GM03348 (cell line): Measurements from ENCODE around the gene VOPP1.
A peak's percentile ranks its signal among the peaks of the same experiment; 100 is the strongest.

Experiments
- DNase-seq: peaks from one replicate; pipeline ENCODE4 v3.0.0; 2012; ENCODE audit warnings: low spot score

The VOPP1 gene

GRCh38 chr7:55432939-55433784 is 139.1 kb downstream of the VOPP1 start:
- peak; percentile 44 for DNase-seq

GRCh38 chr7:55432506-55432905 is 139.8 kb downstream of the VOPP1 start:
- DNase-seq = no peak

GRCh38 chr7:55431898-55432297 is 140.4 kb downstream of the VOPP1 start:
- no peak for DNase-seq

- DNase-seq = no peak
Measured at GRCh38 chr7:55429835-55430499, 142.3 kb downstream of the VOPP1 start.

GRCh38 chr7:55427800-55428199 is 144.5 kb downstream of the VOPP1 start:
- no peak for DNase-seq

- no peak for DNase-seq
Measured at GRCh38 chr7:55427342-55427741, 145.0 kb downstream of the VOPP1 start.

GRCh38 chr7:55426676-55427075 is 145.6 kb downstream of the VOPP1 start:
- DNase-seq = no peak

GRCh38 chr7:55425141-55425752 is 147.1 kb downstream of the VOPP1 start:
- DNase-seq = no peak

- DNase-seq = no peak
Measured at GRCh38 chr7:55423891-55424290, 148.4 kb downstream of the VOPP1 start.

GRCh38 chr7:55423277-55423711 is 149.0 kb downstream of the VOPP1 start:
- DNase-seq = peak; percentile 36
